PFSK-1 (cell line): ENCODE data around the gene ART4.

ENCODE experiments used
- FOXP2 ChIP-seq: optimal IDR thresholded peaks from 2 replicates; pipeline ENCODE3; 2011; ENCODE audit warnings: borderline replicate concordance, control low read depth, inconsistent platforms; ENCODE audit not compliant: insufficient read depth; ENCODE audit errors: extremely low read length, extremely low read depth
- POLR2AphosphoS5 ChIP-seq: IDR thresholded peaks from 2 replicates; pipeline ENCODE4 v1.6.1; 2012; ENCODE audit warnings: low read depth, mild to moderate bottlenecking, control low read depth, low read length, moderate library complexity
- SIN3A ChIP-seq: IDR thresholded peaks from 2 replicates; pipeline ENCODE4 v1.6.1; 2012; ENCODE audit warnings: mild to moderate bottlenecking, low read length, moderate library complexity, borderline replicate concordance; ENCODE audit not compliant: insufficient read depth
- TAF1 ChIP-seq: IDR thresholded peaks from 2 replicates; pipeline ENCODE4 v1.6.1; 2012; ENCODE audit warnings: low read length, control low read depth, borderline replicate concordance; ENCODE audit not compliant: insufficient read depth
- TF ChIP-seq, protein P1 (sequence below), 2 experiments: IDR thresholded peaks; 2 replicates each; pipeline versions ENCODE4 v1.6.1 to v1.8.0; 2011 to 2012; ENCODE audit warnings: low read depth in 2 of 2, low read length in 2 of 2, control low read depth in 1 of 2, inconsistent platforms in 1 of 2, mild to moderate bottlenecking in 1 of 2, moderate library complexity in 1 of 2; ENCODE audit not compliant: insufficient read depth in 1 of 2

The ART4 gene

DNA sequence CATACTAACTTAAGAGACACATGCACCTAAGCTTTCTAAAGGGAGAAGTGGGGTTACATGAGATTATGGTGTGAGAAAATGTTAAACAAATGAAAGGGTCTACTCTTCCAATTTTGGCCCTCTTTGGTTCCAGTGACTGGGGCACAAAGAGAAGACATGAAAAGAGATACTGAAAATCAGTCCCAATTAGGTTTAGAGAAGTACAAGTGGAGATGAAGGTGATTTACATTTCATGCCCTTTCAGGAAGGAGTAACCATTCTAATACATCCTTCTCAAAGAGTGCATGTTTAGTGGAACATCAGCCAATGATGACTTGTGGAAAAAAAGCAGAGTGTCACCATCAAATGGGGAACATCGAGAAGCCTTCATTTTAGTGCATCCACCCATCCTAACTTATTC, 27.9 kb upstream of the ART4 start:
- TF ChIP-seq TAF1 (no peak), SIN3A (no peak), POLR2AphosphoS5 (no peak), FOXP2 (no peak)
- TF ChIP-seq, protein P1, sequence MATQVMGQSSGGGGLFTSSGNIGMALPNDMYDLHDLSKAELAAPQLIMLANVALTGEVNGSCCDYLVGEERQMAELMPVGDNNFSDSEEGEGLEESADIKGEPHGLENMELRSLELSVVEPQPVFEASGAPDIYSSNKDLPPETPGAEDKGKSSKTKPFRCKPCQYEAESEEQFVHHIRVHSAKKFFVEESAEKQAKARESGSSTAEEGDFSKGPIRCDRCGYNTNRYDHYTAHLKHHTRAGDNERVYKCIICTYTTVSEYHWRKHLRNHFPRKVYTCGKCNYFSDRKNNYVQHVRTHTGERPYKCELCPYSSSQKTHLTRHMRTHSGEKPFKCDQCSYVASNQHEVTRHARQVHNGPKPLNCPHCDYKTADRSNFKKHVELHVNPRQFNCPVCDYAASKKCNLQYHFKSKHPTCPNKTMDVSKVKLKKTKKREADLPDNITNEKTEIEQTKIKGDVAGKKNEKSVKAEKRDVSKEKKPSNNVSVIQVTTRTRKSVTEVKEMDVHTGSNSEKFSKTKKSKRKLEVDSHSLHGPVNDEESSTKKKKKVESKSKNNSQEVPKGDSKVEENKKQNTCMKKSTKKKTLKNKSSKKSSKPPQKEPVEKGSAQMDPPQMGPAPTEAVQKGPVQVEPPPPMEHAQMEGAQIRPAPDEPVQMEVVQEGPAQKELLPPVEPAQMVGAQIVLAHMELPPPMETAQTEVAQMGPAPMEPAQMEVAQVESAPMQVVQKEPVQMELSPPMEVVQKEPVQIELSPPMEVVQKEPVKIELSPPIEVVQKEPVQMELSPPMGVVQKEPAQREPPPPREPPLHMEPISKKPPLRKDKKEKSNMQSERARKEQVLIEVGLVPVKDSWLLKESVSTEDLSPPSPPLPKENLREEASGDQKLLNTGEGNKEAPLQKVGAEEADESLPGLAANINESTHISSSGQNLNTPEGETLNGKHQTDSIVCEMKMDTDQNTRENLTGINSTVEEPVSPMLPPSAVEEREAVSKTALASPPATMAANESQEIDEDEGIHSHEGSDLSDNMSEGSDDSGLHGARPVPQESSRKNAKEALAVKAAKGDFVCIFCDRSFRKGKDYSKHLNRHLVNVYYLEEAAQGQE (IDR thresholded peaks at IDR 0.05; ENCODE audit: insufficient read depth in 1 of 2, low read depth in 2 of 2, low read length in 2 of 2): no peak

DNA sequence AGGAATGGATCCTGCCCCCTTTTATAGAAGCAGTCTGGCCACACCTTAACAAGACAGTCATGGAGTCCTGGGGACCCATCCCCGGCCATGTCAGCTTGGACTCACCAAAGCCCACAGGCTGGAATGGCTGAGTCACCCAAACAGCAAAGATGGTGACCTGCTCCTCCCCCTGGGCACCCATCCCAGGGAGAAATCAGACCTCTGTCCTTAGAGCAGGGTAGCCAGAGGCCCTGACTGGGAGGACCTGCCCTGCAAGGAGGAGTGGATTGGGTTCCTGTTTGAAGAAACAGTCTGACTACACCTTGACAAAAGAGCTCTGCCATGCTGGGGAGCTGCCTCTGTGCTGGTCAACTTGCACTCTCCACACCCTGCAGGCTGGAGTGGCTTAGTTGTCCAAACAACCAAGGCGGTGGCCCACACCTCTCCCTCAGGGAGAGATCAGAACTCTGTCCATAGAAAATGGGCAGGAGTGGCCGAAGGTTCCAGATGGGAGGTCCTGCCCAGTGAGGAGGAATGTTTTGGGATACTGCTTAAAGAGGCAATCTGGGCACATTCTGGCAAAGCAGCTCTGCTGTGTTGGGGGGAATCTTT, 25.7 kb upstream of the ART4 start:
- TF ChIP-seq, protein P1 (IDR thresholded peaks at IDR 0.05; ENCODE audit: insufficient read depth in 1 of 2, low read depth in 2 of 2, low read length in 2 of 2): no peak
- TF ChIP-seq TAF1 (no peak), FOXP2 (no peak), POLR2AphosphoS5 (no peak), SIN3A (no peak)

DNA sequence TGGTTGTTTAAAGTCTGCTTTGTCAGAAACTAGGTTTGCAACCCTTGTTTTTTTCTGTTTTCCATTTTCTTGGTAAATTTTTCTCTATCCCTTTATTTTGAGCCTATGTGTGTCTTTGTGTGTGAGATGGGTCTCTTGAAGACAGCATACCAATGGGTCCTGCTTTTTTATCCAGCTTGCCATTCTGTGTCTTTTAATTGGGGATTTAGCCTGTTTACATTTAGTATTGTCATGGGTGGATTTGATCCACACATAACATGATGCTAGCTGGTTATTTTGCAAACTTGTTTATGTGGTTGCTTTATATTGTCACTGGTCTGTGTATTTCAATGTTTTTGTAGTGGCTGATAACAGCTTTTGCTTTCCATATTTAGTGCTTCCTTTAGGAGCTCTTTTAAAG, 17.2 kb upstream of the ART4 start:
- TF ChIP-seq SIN3A (no peak), TAF1 (no peak), POLR2AphosphoS5 (no peak), FOXP2 (no peak)
- TF ChIP-seq, protein P1 (IDR thresholded peaks at IDR 0.05; ENCODE audit: insufficient read depth in 1 of 2, low read depth in 2 of 2, low read length in 2 of 2): no peak

GRCh38 chr12:14858513-14858912, 15.2 kb upstream of the ART4 start:
- TF ChIP-seq POLR2AphosphoS5 (no peak), TAF1 (no peak), FOXP2 (no peak), SIN3A (no peak)
- TF ChIP-seq, protein P1 (IDR thresholded peaks at IDR 0.05; ENCODE audit: insufficient read depth in 1 of 2, low read depth in 2 of 2, low read length in 2 of 2): no peak

- TF ChIP-seq SIN3A (no peak), TAF1 (no peak), POLR2AphosphoS5 (no peak), FOXP2 (no peak)
- TF ChIP-seq, protein P1 (IDR thresholded peaks at IDR 0.05; ENCODE audit: insufficient read depth in 1 of 2, low read depth in 2 of 2, low read length in 2 of 2): no peak
Measured at GRCh38 chr12:14854586-14855183, 11.4 kb upstream of the ART4 start.
